Activated CD4-positive, CD25-positive, alpha-beta regulatory T cell treated with anti-CD3 and anti-CD28 coated beads, Interleukin-2, amount 50 U/mL, for 24 hours (primary cell): Measurements from ENCODE around the gene C10orf67.
A peak's percentile ranks its signal among the peaks of the same experiment; 100 is the strongest.
"Not testable (repeated sequence)": the region's sequence is repeated elsewhere in the genome, so short reads cannot be mapped to it uniquely, and the experiment has no call there.

ENCODE experiments used
- ATAC-seq, 2 donors: fragments of 150-1000 bp; cut with Tn5 transposase; one replicate each; pipeline ENCODE4 v1.10.0; 2021; ENCODE audit warnings: mild to moderate bottlenecking in 1 of 2, moderate library complexity in 1 of 2

The C10orf67 gene

GRCh38 chr10:23344241-23344841 is at the start of gene C10orf67:
TSS of gene C10orf67 (minus strand) at chr10:23344797. CDS start at chr10:23344774, 23 bp downstream.
- peak; percentile 7 to 17 for ATAC-seq

DNA sequence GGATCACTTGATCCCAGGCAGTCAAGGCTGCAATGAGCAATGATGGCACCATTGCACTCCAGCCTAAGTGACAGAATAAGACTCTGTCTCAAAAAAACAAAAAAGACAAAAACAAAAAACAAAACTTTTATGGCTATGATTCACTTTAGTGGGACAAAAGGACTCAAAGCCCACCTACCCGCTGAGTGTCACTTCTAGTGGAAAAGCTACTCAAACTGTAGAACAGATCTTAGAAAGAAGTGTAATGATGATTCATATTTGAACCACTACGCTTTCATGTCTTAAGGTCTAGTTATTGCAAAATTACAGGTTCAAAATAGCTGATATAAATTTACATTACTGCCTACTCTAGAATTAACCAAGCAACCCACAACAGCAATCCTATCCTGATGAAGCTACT is 47.2 kb upstream of the C10orf67 start:
- ATAC-seq: peak; percentile 89

- no peak for ATAC-seq
Measured at GRCh38 chr10:23390809-23391208, 46.2 kb upstream of the C10orf67 start.

DNA sequence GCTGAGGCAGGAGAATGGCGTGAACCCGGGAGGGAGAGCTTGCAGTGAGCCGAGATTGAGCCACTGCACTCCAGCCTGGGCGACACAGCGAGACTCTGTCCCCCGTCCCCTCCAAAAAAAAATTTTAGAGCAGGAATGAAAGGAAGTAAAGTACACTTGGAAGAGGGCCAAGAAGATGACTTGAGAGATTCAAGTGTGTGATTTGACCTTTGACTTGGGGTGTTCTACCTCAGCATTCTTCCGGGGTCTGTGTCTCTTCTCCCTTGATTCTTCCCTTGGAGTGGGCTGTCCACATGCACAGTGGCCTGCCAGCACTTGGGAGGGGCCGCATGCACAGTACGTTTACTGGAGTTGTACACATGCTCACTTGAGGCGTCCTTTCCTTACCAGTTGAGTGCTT is 45.8 kb upstream of the C10orf67 start:
- not testable (repeated sequence) for ATAC-seq

DNA sequence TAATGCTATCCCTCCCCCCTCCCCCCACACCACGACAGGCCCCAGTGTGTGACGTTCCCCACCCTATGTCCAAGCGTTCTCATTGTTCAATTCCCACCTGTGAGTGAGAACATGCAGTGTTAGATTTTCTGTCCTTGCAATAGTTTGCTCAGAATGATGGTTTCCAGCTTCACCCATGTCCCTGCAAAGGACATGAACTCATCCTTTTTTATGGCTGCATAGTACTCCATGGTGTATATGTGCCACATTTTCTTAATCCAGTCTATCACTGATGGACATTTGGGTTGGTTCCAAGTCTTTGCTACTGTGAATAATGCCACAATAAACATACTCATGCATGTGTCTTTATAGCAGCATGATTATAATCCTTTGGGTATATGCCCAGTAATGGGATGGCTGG is 42.9 kb upstream of the C10orf67 start:
- not testable (repeated sequence) for ATAC-seq

- no peak for ATAC-seq
Measured at GRCh38 chr10:23386052-23386451, 41.5 kb upstream of the C10orf67 start.

GRCh38 chr10:23384364-23384763 is 39.8 kb upstream of the C10orf67 start:
- ATAC-seq: no peak

GRCh38 chr10:23383637-23384036 is 39.0 kb upstream of the C10orf67 start:
- no peak for ATAC-seq

DNA sequence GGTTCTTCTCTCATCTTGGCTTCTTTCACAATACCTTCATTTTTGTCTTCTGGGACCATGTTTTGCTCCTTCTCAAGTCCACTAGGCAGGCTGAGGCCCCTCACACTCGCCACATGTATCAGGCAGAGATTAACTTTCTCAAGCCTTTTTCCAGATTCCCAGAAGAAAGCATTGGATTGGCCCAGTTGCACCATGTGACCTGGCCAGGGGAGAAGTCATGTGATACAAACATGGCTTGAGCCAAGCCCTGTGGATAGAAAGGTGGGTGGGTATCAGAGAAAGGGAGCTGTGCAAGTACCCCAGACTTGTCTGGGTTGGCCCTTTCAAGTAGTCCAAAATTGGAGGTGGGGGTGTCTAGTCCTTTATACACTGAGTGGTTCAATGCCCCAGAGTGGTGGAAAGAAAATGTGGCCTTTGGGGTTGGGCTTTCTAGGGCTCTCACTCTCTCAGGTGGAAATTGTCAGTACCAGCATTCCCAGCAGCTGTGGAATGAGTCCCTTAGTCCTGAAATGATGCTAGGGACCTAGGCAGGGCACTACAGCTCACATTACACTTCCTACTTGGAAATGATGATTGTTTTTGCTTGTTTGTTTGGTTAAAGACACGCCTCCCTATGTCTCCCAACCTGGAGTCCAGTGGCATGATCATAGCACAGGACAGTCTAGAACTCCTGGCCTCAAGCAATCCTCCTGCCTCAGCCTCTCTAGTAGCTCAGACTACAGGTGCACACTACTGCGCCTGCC is 36.9 kb upstream of the C10orf67 start:
- ATAC-seq: no peak

GRCh38 chr10:23379686-23380085 is 35.1 kb upstream of the C10orf67 start:
- no peak for ATAC-seq

DNA sequence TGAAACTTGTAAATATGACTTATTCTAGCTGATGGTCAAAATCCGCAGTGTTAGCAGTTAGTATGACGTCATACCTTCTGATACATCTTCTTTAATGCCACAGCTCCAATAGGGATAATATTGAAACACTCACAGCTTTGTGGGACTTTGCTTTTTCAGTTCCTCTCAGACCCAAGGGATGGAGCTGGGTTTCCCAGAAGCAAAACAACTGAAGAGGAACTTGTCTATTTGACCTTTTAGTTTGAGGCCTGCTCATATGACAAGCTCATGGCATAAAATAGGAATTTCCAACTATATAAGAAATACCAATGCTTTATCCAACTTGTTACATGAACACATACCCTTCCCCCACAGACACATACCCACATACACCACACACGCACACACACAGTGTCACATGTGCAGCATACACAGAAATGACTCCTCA is 31.6 kb upstream of the C10orf67 start:
- ATAC-seq: no peak

DNA sequence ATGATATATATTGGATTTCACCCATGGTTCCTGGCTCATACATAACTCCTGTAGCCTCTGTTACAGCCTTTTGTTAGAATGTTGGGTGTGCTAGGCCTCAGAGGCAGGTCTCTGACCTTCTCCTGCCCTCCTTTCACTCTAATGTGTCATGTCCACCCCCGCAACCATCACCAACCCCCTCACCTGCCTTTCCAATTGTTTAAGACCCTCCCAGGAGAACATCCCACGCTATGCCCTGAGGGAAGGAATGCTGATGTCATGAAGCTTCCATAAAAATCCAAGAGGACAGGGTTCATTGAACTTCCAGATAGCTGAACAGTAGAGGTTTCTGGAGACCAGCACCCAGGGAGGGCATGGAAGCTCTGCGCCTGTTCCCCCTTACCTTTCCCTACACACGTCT is 30.8 kb upstream of the C10orf67 start:
- ATAC-seq: no peak

- no peak for ATAC-seq
Measured at GRCh38 chr10:23373156-23373555, 28.6 kb upstream of the C10orf67 start.

GRCh38 chr10:23371073-23371472 is 26.5 kb upstream of the C10orf67 start:
- peak; percentile 77 to 82 for ATAC-seq

DNA sequence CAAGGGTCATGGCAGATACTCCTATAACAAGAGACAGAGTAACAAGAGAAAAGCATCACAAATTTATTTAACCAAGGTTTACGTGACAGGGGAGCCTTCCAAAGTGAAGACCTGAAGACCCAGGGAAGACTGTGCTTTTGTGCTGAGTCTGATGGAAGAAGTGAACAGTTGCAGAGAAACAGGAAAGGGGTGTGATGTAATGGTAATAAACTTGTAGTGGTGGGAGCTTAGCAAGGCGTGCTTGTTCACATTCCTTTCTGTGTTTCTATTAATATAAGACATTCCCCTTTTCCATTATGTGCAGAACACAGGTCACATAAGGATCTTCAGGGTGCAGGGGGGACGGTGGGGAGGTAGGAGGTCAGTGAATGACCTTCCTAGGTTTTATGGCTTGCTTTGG is 25.5 kb upstream of the C10orf67 start:
- no peak for ATAC-seq

DNA sequence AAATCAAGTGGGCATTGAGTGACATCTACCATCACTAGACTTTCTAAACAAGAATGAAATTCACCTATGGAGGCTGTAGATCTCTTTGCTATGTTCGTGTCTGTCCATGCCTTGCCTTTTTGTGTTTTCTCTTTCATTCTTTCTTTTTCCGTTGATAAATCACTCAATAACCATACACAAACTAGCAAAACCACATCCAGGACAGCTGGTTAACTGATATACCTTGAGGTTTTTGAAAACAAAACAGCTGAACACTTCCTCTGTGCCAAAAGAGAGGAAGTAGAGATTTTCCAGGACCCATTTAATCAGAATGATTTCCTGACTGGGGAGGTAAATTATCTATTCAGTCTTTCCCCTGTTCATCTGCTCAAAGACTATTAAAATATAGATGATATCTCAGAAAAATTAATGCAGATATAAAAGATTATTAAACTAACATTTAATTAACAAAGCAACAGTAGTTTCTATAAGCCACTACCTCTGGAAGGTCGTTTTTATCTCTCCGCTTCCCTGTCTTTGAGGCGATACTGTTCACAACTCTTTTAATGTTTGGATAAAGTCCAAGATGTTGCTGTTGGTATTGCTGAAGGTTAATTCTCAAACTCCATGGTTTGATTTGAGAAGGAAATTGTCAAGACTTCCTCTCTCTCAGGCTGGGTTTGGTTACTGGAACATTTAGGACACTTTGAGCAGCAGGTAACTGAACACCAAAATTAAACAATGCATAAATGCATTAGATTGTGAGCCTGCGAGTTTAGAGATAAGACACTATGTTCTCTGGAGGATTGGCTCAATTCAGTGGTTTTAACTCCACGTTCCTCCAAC is 24.4 kb upstream of the C10orf67 start:
- peak; percentile 30 to 33 for ATAC-seq

GRCh38 chr10:23367896-23368595 is 23.4 kb upstream of the C10orf67 start:
- no peak for ATAC-seq

- ATAC-seq: peak; percentile 81
Measured at GRCh38 chr10:23365417-23366030, 20.9 kb upstream of the C10orf67 start.

GRCh38 chr10:23364378-23364777 is 19.8 kb upstream of the C10orf67 start:
- no peak for ATAC-seq

- no peak for ATAC-seq
Measured at GRCh38 chr10:23363793-23364135, 19.2 kb upstream of the C10orf67 start.

- peak; percentile 76 to 78 for ATAC-seq
Measured at GRCh38 chr10:23362879-23363792, 18.5 kb upstream of the C10orf67 start.
